ENCODE data around the gene TEKTIP1.
"Not testable (repeated sequence)": the region's sequence is repeated elsewhere in the genome, so short reads cannot be mapped to it uniquely, and the experiment has no call there.

The TEKTIP1 gene

GRCh38 chr19:3503036-3503572, 35.9 kb upstream of the TEKTIP1 start:
- H3K4me3 ChIP-seq (ENCODE audit: low read length), result no peak overlapping the region
- no peak for TF ChIP-seq ZNF274 (IDR thresholded peaks at IDR 0.05; ENCODE audit: low read depth, low read length)

- no peak overlapping the region for H3K4me3 ChIP-seq (ENCODE audit: low read length)
- TF ChIP-seq ZNF274 (IDR thresholded peaks at IDR 0.05; ENCODE audit: low read depth, low read length), result no peak
Observed at GRCh38 chr19:3504735-3505134, 34.2 kb upstream of the TEKTIP1 start.

GRCh38 chr19:3505598-3506383, 33.2 kb upstream of the TEKTIP1 start, which contains the start of gene FZR1:
TSS of gene FZR1 (plus strand) at chr19:3506311. CDS start at chr19:3522990, 16,679 bp downstream.
- no peak for TF ChIP-seq ZNF274 (IDR thresholded peaks at IDR 0.05; ENCODE audit: low read depth, low read length)
- peak within 1 kb of the TSS; percentile 88 for H3K4me3 ChIP-seq (ENCODE audit: low read length)

GRCh38 chr19:3506384-3507340, 32.3 kb upstream of the TEKTIP1 start:
- H3K4me3 ChIP-seq (ENCODE audit: low read length), result peak overlapping the region; percentile 88
- TF ChIP-seq ZNF274 (IDR thresholded peaks at IDR 0.05; ENCODE audit: low read depth, low read length), result no peak

GRCh38 chr19:3507371-3508120, 31.4 kb upstream of the TEKTIP1 start:
- H3K4me3 ChIP-seq (ENCODE audit: low read length), result peak overlapping the region; percentile 88
- TF ChIP-seq ZNF274 (IDR thresholded peaks at IDR 0.05; ENCODE audit: low read depth, low read length), result no peak

GRCh38 chr19:3508121-3508661, 30.8 kb upstream of the TEKTIP1 start:
- not testable (repeated sequence) for H3K4me3 ChIP-seq (ENCODE audit: low read length)

GRCh38 chr19:3508771-3509535, 30.0 kb upstream of the TEKTIP1 start:
- TF ChIP-seq ZNF274 (IDR thresholded peaks at IDR 0.05; ENCODE audit: low read depth, low read length), result no peak
- no peak overlapping the region for H3K4me3 ChIP-seq (ENCODE audit: low read length)

- no peak overlapping the region for H3K4me3 ChIP-seq (ENCODE audit: low read length)
- no peak for TF ChIP-seq ZNF274 (IDR thresholded peaks at IDR 0.05; ENCODE audit: low read depth, low read length)
Observed at GRCh38 chr19:3509566-3509989, 29.4 kb upstream of the TEKTIP1 start.

GRCh38 chr19:3510727-3511126, 28.2 kb upstream of the TEKTIP1 start:
- no peak for TF ChIP-seq ZNF274 (IDR thresholded peaks at IDR 0.05; ENCODE audit: low read depth, low read length)

GRCh38 chr19:3511506-3512251, 27.3 kb upstream of the TEKTIP1 start:
- no peak overlapping the region for H3K4me3 ChIP-seq (ENCODE audit: low read length)
- TF ChIP-seq ZNF274 (IDR thresholded peaks at IDR 0.05; ENCODE audit: low read depth, low read length), result no peak

More at GRCh38 chr19:3510727-3511126, 28.2 kb upstream of the TEKTIP1 start:
- no peak overlapping the region for H3K4me3 ChIP-seq (ENCODE audit: low read length)

GRCh38 chr19:3512562-3513228, 26.3 kb upstream of the TEKTIP1 start:
- no peak overlapping the region for H3K4me3 ChIP-seq (ENCODE audit: low read length)
- no peak for TF ChIP-seq ZNF274 (IDR thresholded peaks at IDR 0.05; ENCODE audit: low read depth, low read length)

Data from GM08714 (cell line).